Activated CD4-positive, alpha-beta T cell treated with anti-CD3 and anti-CD28 coated beads, Interleukin-2, amount 10 ng/mL, durations not matched to agents 7 days and 5 days (primary cell): ENCODE measurements around the gene CCDC92. TPM values are rescaled to one million over a fixed set of nuclear protein-coding genes. Genes with fewer than 3 reads are reported as not detected.
"Not testable (repeated sequence)": the region's sequence is repeated elsewhere in the genome, so short reads cannot be mapped to it uniquely, and the experiment has no call there.

ENCODE experiments used
- CTCF ChIA-PET: fragments of 350-600 bp; sonication (Branson Sonifier 250); formaldehyde crosslinking; loops from one replicate; lab custom pipeline; 2021; ENCODE audit warnings: antibody characterized with exemption; lab: Charles Lee
- POLR2A ChIA-PET: fragments of 350-600 bp; sonication (Branson Sonifier 250); formaldehyde crosslinking; loops from one replicate; lab custom pipeline; 2021; ENCODE audit warnings: antibody characterized with exemption; lab: Charles Lee
- DNase-seq: peaks from one replicate; pipeline ENCODE4 v3.0.0-alpha.2; 2020
- H3K27ac Mint-ChIP-seq: one replicate; pipeline ENCODE4 v1.8.0; 2021; ENCODE audit warnings: mild to moderate bottlenecking, moderate library complexity, mixed read lengths
- H3K27me3 Mint-ChIP-seq: one replicate; pipeline ENCODE4 v1.8.0; 2021; ENCODE audit warnings: mixed read lengths
- H3K36me3 Mint-ChIP-seq: one replicate; pipeline ENCODE4 v1.8.0; 2021; ENCODE audit warnings: low read depth, mixed read lengths
- H3K4me1 Mint-ChIP-seq: one replicate; pipeline ENCODE4 v1.8.0; 2021; ENCODE audit warnings: mixed read lengths
- H3K4me3 Mint-ChIP-seq: one replicate; pipeline ENCODE4 v1.8.0; 2021; ENCODE audit warnings: mild to moderate bottlenecking, moderate library complexity, mixed read lengths
- H3K9me3 Mint-ChIP-seq: one replicate; pipeline ENCODE4 v1.8.0; 2021; ENCODE audit warnings: mixed read lengths
- total RNA-seq, 2 experiments: library from RNA; stranded (reverse); gene quantifications; one replicate each; pipeline ENCODE4 v1.2.3, GENCODE V29; 2021

Gene CCDC92
- total RNA-seq, 2 experiments from 2014 or later: 27.9 to 28.8 TPM

DNA sequence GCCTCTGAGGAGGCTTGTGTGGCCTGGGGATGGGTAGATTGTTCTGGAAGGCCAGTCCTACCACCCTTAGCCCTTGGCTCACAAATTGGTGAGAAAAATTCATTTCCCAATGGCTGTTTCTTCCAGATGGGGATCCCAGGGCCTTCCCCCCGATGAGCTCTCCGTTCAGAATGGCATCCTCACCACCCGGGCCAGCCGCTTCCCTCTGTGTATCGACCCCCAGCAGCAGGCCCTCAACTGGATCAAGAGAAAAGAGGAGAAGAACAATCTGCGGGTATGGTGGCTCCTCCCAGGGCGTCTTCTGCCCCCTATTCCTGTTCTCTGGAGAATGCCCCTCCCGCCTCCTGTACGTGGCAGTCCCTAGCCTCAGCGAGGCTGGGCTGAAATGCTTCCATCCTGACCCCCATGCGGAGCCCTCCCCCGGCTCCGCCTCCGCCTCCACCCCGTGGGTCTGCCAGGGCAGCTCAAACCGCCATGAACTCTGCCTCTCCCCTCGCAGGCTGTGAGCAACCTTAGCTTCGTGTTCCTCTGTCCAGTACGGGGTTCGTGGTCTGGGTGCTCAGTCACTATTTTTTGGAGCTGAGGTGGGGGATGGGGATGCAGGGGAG is 57.8 kb downstream of the CCDC92 start:
- H3K9me3 Mint-ChIP-seq: no peaks in the 10 kb centered on the region
- H3K27me3 Mint-ChIP-seq: no peaks in the 10 kb centered on the region
- H3K4me3 Mint-ChIP-seq: no peak overlapping the region
- H3K4me1 Mint-ChIP-seq: peaks cover 5% of the 10 kb centered on the region
- H3K36me3 Mint-ChIP-seq: no peaks in the 10 kb centered on the region
- H3K27ac Mint-ChIP-seq: no peak overlapping the region
- CTCF ChIA-PET: interaction anchor here (1.3 kb wide), 1 partner anchor 21 kb away, joined by 4 read pairs; no protein-coding TSS in a partner anchor
- DNase-seq: no peak
- POLR2A ChIA-PET: no interaction called here

DNA sequence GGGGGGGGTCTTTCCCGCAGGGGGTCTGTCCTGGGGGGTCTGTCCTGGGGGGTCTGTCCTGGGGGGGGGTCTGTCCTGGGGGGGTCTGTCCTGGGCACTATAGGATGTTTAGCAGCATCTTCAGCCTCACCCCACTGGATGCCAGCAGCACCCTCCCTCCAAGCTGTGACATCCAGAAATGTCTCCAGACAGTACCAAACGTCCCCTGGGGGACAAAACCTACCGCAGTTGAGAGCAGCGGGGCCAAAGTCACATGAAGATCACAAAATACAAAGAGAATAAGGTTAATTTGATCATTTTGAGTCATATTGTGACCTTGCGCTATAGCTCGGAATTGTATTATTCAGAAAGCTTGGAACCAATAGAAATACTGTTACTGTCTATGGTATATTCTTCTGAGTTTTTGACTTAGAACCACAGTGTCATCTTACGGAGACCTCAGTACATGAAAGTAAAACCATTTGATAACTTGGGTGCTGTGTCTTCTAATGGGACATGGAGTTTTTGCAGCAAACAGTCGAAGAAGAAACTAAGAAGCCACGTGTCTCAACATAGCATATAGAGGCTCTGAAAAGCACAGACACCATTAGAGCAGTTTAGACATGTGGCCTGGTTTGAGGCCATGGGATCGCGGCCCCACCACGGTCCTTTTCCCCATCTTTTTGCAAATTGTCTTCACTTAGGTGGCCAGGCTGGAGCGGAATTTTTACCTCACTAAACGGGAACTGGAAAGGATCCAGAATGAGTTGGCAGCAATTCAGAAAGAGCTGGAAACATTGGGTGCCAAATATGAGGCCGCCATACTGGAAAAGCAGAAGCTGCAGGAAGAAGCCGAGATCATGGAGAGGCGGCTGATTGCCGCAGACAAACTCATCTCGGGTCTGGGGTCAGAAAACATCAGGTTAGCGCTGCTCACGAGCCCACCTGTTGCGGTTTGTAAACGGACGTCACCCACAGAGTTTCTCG is 59.9 kb downstream of the CCDC92 start:
- H3K9me3 Mint-ChIP-seq: no peaks in the 10 kb centered on the region
- ChIA-PET CTCF (no interaction called here), POLR2A (no interaction called here)
- H3K4me3 Mint-ChIP-seq: no peak overlapping the region
- no peaks in the 10 kb centered on the region for H3K27me3 Mint-ChIP-seq
- H3K27ac Mint-ChIP-seq: no peak overlapping the region
- H3K4me1 Mint-ChIP-seq: peaks cover 9% of the 10 kb centered on the region
- DNase-seq: no peak
- H3K36me3 Mint-ChIP-seq: no peaks in the 10 kb centered on the region

DNA sequence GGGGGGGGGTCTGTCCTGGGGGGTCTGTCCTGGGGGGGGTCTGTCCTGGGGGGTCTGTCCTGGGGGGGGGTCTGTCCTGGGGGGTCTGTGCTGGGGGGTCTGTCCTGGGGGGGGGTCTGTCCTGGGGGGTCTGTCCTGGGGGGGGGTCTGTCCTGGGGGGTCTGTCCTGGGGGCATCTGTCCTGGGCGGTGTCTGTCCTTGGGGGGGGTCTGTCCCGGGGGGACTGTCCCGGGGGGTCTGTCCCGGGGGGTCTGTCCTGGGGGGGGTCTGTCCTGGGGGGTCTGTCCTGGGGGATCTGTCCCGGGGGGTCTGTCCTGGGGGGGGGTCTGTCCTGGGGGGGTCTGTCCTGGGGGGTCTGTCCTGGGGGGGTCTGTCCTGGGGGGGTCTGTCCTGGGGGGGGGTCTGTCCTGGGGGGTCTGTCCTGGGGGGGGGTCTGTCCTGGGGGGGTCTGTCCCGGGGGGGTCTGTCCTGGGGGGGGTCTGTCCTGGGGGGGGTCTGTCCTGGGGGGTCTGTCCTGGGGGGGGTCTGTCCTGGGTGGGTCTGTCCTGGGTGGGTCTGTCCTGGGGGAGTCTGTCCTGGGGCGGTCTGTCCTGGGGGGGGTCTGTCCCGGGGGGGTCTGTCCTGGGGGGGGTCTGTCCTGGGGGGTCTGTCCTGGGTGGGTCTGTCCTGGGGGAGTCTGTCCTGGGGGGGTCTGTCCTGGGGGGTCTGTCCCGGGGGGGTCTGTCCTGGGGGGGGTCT is 60.8 kb downstream of the CCDC92 start:
- H3K4me1 Mint-ChIP-seq, H3K27ac Mint-ChIP-seq, H3K27me3 Mint-ChIP-seq, H3K4me3 Mint-ChIP-seq, H3K9me3 Mint-ChIP-seq, H3K36me3 Mint-ChIP-seq, POLR2A ChIA-PET, DNase-seq, CTCF ChIA-PET: not testable (repeated sequence)

DNA sequence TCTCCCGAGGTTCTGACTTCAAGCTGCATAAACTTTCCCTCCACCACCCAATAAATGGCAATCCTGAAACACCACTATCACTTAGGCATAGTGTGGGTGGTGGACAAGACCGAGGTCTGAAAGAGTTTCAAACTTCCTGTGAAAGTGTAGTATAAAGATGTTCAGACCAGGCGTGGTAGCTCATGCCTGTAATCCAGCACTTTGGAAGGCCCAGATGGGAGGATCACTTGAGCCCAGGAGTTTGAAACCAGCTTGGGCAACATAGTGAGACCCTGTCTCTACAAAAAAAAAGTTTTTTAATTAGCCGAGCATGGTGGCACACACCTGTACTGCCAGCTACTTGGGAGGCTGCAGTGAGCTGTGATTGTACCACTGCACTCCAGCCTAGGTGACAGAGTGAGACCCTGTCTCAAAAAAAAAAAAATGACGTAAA is 61.9 kb downstream of the CCDC92 start:
- ChIA-PET POLR2A (no interaction called here), CTCF (interaction anchor here (1.3 kb wide), 1 partner anchor 27 kb away, joined by 3 read pairs; no protein-coding TSS in a partner anchor)
- no peak for DNase-seq
- no peaks in the 10 kb centered on the region for H3K27me3 Mint-ChIP-seq
- no peaks in the 10 kb centered on the region for H3K36me3 Mint-ChIP-seq
- H3K9me3 Mint-ChIP-seq: no peaks in the 10 kb centered on the region
- peaks cover 9% of the 10 kb centered on the region for H3K4me1 Mint-ChIP-seq
- H3K27ac Mint-ChIP-seq: peak overlapping the region; percentile 6
- no peak overlapping the region for H3K4me3 Mint-ChIP-seq

DNA sequence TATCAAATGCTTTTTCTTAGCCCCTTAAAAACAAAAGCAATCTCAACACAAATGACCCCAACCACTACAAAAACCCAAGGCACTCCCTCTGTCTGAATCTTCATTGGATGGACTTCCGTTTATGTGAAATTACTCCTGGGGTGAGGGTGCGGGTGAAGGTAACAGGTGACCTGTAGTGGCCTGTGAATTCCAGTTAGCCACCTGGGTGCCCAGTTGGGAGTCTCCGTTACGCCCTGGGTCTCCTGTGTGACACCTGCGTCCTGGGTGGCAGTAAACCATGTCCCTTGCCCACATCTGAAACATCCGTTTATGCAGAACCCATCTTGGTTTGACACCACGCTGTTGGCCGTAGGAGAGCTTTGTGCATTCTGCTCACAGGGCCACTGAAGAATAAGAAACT is 62.6 kb downstream of the CCDC92 start:
- H3K36me3 Mint-ChIP-seq: no peaks in the 10 kb centered on the region
- no peak overlapping the region for H3K27ac Mint-ChIP-seq
- DNase-seq: no peak
- CTCF ChIA-PET: interaction anchor here (1.3 to 1.4 kb wide), 2 partner anchors 17 to 27 kb away, joined by 3 to 4 read pairs; no protein-coding TSS in a partner anchor
- H3K9me3 Mint-ChIP-seq: no peaks in the 10 kb centered on the region
- H3K27me3 Mint-ChIP-seq: no peaks in the 10 kb centered on the region
- no peak overlapping the region for H3K4me3 Mint-ChIP-seq
- peaks cover 12% of the 10 kb centered on the region for H3K4me1 Mint-ChIP-seq
- POLR2A ChIA-PET: no interaction called here

DNA sequence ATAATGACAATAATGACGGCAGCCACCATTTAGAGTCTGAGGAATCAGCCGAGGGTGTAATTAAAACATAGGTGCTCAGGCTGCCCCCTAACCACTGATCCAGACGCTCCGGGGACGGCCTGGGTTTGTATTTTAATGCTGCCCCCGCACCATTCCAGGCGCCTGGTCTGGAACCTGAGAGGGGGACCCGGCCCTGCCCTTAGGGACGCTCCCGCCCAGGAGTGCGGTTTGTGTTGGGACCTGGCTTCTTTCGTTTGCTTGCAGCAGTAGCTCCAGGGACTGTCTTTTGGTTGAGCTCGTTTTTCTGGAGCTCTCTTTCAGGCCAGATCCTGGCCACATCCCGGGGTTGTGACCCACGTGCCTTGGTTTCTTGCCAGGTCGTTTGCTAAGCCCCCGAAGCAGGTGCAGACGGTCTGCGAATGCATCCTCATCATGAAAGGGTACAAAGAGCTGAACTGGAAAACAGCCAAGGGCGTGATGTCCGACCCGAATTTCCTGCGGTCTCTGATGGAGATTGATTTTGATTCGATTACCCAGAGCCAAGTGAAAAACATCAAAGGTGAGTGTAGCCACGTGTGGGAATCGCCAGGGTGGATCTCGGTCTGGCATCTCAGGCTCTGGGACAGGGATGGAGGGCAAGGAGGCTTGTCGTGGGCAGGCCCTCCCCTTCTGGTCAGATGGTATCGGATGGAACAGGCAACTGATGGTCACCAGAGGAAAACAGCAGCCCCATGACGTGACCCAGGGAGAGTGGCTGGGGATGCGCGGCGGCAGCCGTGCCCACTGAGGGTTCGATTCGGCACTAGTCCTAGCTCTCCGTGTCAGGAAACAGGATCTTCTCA is 63.5 kb downstream of the CCDC92 start:
- DNase-seq: no peak

DNA sequence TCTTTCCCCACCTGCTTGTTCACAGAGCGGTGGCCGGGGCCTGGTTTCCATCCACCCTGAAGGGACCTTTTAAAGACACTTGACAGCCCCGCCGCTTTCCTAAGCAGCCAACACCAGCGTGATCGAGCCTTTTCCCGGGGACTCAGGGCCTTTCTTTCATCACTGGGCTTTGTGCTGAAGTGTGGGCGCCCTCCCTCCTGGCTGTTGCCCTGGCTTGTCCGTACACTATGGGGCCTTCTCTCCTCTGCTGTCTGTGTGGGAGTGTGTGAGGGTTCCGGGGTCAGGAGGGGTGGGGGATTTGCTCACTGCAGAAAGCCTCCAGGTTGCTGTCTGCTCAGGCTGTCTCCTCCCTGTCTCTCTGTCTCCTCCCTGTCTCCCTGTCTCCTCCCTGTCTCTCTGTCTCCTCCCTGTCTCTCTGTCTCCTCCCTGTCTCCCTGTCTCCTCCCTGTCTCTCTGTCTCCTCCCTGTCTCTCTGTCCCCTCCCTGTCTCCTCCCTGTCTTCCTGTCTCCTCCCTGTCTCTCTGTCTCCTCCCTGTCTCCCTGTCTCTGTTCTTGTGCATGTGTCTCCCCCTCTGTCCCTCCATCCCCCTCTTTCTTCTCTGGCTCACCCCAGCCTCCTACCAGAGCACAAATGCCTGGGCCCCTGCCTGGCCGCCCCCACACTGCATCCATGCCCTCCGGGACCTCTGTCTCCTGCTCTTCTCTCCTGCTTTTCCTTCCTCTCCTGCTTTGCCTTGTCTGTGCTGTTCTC is 64.7 kb downstream of the CCDC92 start:
- Mint-ChIP-seq H3K27me3 (no peaks in the 10 kb centered on the region), H3K4me1 (peaks cover 12% of the 10 kb centered on the region), H3K4me3 (no peak overlapping the region), H3K9me3 (no peaks in the 10 kb centered on the region), H3K36me3 (no peaks in the 10 kb centered on the region), H3K27ac (no peak overlapping the region)
- CTCF ChIA-PET: no interaction called here
- no peak for DNase-seq
- POLR2A ChIA-PET: no interaction called here

More for the DNA sequence above, 63.5 kb downstream of the CCDC92 start:
- Mint-ChIP-seq H3K4me3 (no peak overlapping the region), H3K27ac (no peak overlapping the region), H3K36me3 (no peaks in the 10 kb centered on the region), H3K9me3 (no peaks in the 10 kb centered on the region), H3K27me3 (no peaks in the 10 kb centered on the region), H3K4me1 (peaks cover 12% of the 10 kb centered on the region)
- POLR2A ChIA-PET: no interaction called here
- CTCF ChIA-PET: interaction anchor here (0.6 to 1.4 kb wide), 2 partner anchors 18 to 1345 kb away, joined by 3 to 4 read pairs; no protein-coding TSS in a partner anchor

DNA sequence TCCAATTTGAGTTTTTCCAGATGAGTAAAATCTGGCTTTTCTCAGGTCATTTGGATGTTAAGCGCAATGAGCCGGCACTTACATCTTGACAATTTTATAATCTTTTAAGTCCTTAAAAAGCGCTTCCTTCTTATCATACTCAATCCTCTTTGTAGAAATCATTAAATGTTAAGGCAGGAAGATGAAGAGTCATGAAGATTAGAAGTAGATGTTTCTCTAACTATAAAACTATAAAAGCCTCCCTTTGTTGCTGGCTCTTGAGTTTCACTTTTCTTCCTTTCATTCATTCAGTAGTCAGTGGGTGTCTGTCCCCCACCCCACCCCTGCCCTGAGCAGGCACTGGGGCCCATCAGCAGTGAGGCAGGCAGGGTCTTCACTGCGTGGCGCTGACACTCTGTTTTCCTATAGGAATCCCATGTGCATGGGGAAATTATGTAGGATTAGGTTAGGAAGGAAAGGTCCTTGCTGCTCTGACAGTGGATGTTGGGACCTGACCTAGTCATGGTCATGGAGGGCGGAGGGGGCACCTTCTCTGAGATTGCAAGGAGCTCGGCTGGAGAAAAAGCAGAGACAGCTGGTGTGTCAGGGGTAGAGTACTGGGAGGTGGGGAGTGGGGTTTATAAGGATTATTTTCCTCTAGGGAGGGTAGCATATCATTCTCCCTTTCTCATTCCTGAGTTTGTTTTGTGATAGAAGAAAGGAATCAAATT is 65.8 kb downstream of the CCDC92 start:
- no peak overlapping the region for H3K27ac Mint-ChIP-seq
- ChIA-PET POLR2A (no interaction called here), CTCF (no interaction called here)
- no peaks in the 10 kb centered on the region for H3K36me3 Mint-ChIP-seq
- peaks cover 12% of the 10 kb centered on the region for H3K4me1 Mint-ChIP-seq
- no peak for DNase-seq
- H3K9me3 Mint-ChIP-seq: no peaks in the 10 kb centered on the region
- no peak overlapping the region for H3K4me3 Mint-ChIP-seq
- no peaks in the 10 kb centered on the region for H3K27me3 Mint-ChIP-seq

DNA sequence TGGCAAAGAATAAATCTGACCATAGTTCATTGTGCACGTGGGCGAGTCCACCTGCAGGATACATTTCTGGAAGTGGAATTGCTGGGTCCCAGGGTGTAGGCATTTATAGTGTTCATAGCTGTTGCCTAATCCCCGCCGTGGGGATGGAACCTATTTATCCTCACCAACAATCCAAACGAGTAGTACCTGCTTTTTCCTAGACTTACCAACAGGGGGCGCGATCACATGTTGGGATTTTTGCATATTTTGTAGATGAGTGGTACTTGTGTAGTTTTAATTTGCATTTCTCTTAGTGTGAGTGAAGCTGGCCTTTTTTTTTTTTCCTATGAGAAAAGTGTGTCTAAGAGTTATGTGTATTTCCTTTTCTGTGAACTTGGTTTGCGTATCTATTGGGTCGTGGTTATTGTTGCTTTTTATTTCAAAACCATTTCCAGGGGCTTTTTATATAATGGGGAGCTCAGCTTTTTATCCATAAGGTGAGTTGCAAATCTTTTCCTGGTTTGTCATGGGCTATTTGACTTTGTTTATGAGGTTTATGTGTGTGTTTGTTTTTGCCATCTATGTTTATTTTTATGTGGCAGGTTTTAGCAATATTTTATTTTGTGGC is 67.2 kb downstream of the CCDC92 start:
- peaks cover 13% of the 10 kb centered on the region for H3K4me1 Mint-ChIP-seq
- H3K9me3 Mint-ChIP-seq: no peaks in the 10 kb centered on the region
- H3K36me3 Mint-ChIP-seq: no peaks in the 10 kb centered on the region
- peak; percentile 77 for DNase-seq
- POLR2A ChIA-PET: no interaction called here
- H3K4me3 Mint-ChIP-seq: no peak overlapping the region
- no peaks in the 10 kb centered on the region for H3K27me3 Mint-ChIP-seq
- CTCF ChIA-PET: interaction anchor here (0.6 to 1.4 kb wide), 4 partner anchors 78 to 844 kb away, joined by 3 to 5 read pairs (median 4); no protein-coding TSS in a partner anchor
- H3K27ac Mint-ChIP-seq: no peak overlapping the region

DNA sequence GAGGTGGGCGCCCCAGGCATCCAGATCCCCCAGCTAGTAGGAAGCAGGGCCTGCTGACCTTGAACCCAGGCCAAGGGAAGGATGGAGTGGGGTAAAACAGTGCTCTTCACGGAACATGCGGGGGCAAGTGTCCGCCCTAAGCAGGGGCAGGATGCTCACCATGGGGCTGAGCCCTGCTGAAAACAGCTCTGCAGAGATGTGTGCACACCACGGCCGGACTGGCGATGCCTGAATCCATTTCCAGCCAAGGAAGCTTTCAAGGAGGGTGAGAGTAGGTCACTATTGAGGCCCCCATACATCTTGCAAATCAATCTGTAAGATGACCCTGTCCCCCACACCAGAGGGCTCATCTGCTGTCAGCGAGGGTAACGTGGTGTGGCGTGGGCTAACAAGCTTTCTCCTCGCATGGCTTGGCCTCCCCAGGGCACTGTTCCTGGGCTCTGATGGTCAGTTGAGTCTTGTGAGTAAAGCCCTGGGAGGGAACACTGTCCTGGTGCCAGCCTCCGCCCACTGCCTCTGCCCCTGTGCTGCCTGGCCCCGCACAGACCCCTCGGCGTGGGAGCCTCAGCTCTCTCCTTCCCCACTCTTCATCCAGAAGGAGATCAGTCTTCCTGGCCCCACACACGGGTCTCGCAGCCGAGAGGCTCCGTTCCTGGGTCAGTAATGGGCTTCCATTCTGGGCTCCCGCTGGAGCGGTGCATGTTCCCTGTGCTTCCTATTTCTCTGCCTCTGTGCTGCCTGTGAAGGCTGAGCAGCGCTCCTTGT is 69.1 kb downstream of the CCDC92 start:
- peaks cover 12% of the 10 kb centered on the region for H3K4me1 Mint-ChIP-seq
- H3K4me3 Mint-ChIP-seq: no peak overlapping the region
- H3K27me3 Mint-ChIP-seq: peaks cover 2% of the 10 kb centered on the region
- no peak overlapping the region for H3K27ac Mint-ChIP-seq
- CTCF ChIA-PET: no interaction called here
- POLR2A ChIA-PET: no interaction called here
- H3K36me3 Mint-ChIP-seq: no peaks in the 10 kb centered on the region
- no peaks in the 10 kb centered on the region for H3K9me3 Mint-ChIP-seq
- no peak for DNase-seq
